Ovary (tissue), 9 donors: Measurements from ENCODE around the gene MTCH1. TPM values are rescaled to one million over a fixed set of nuclear protein-coding genes. Genes with fewer than 3 reads are reported as not detected.

Experiments used
- DNase-seq, 5 donors: peaks; one replicate each; pipeline ENCODE4 v3.0.0-alpha.2; 2019 to 2020
- H3K27ac ChIP-seq, 2 donors: fragments of 200-600 bp; one replicate each; pipeline versions ENCODE4 v1.5.1 to v1.8.0; 2019 to 2022
- H3K27me3 ChIP-seq: fragments of 200-600 bp; one replicate; pipeline ENCODE4 v1.8.0; 2022
- H3K36me3 ChIP-seq: fragments of 200-600 bp; sonication (generic); one replicate; pipeline ENCODE4 v1.5.1; 2019
- H3K4me1 ChIP-seq: one replicate; pipeline ENCODE4 v1.8.1; 2013; ENCODE audit warnings: mild to moderate bottlenecking, moderate library complexity; ENCODE audit not compliant: insufficient read depth
- H3K4me3 ChIP-seq: fragments of 200-600 bp; sonication (generic); one replicate; pipeline ENCODE4 v1.5.1; 2017
- H3K9me3 ChIP-seq, 2 donors: fragments of 200-600 bp in 1 of 2; sonication (generic) in 1 of 2; one replicate each; pipeline versions ENCODE4 v1.5.1 to v1.8.1; 2013 to 2019; ENCODE audit warnings: mild to moderate bottlenecking in 1 of 2, moderate library complexity in 1 of 2
- EP300 ChIP-seq: sonication (generic); formaldehyde crosslinking; IDR thresholded peaks from one replicate; pipeline ENCODE4 v1.6.1; 2017; ENCODE audit warnings: antibody characterized with exemption
- POLR2A ChIP-seq: fragments of 450-650 bp; IDR thresholded peaks from one replicate; pipeline ENCODE4 v1.6.1; 2017; ENCODE audit warnings: antibody characterized with exemption, mild to moderate bottlenecking, moderate library complexity
- WGBS, 3 donors: extraction: QIAGEN DNeasy Blood & Tissue Kit in 1 of 3; methylation state at CpG; one replicate each; pipeline versions ENCODE4 v1.1.5 to v1.1.7; 2013 to 2017; 5-methylcytosine and 5-hydroxymethylcytosine counted together
- intact Hi-C, 4 donors: fragments of 100-400 bp; cut with DNase I; formaldehyde crosslinking; loops; one replicate each; pipeline versions ENCODE4 v1.11.0 to v1.15.1; 2022 to 2023
- polyA plus RNA-seq, 2 donors: library from polyadenylated mRNA; stranded (reverse); fragments of 200-250 nt in 1 of 2; fragments of 350-450 nt in 1 of 2; fragmentation: Illumina TruSeq in 1 of 2; extraction: RNeasy Lipid Tissue Mini Kit (QIAGEN cat#74804) in 1 of 2; gene quantifications; one replicate each; pipeline ENCODE4 v1.2.3, GENCODE V29; 2013 to 2014
- total RNA-seq, 7 donors: library from RNA; depleted of rRNA in 2 of 7; stranded (reverse); fragments of >200 nt in 2 of 7; fragmentation: NEBNext Ultra II Directional in 3 of 7; extraction: Animal tissue kit (Norgen Biotek cat#: 25700) in 3 of 7; gene quantifications; one replicate each; pipeline versions ENCODE4 v1.1.0 to v1.2.4, GENCODE V29; 2016 to 2023
- TF ChIP-seq, protein P1 (sequence below), 3 donors: fragments of 450-650 bp in 2 of 3; fragments of 200-600 bp in 1 of 3; IDR thresholded peaks; one replicate each; pipeline versions ENCODE4 v1.5.1 to v1.8.0; 2016 to 2022; ENCODE audit warnings: antibody characterized with exemption in 3 of 3, mild to moderate bottlenecking in 1 of 3
- donor health status: DM: no; HTN: no; CAD: no; lungs with moderate emphysema.
- donor health status: DM: no; HTN: no; CAD: no.
- donor health status: Bipolar disorder and iron deficiency.
- donor health status: DM: yes; HTN: yes; CAD: no.
- donor health status: DM: no; HTN: no; CAD: no.
- donor health status: DM: yes; HTN: yes; CAD: no.

Gene MTCH1
- total and polyA plus RNA-seq, 9 donors, result 114 to 223 (median 180) TPM

DNA sequence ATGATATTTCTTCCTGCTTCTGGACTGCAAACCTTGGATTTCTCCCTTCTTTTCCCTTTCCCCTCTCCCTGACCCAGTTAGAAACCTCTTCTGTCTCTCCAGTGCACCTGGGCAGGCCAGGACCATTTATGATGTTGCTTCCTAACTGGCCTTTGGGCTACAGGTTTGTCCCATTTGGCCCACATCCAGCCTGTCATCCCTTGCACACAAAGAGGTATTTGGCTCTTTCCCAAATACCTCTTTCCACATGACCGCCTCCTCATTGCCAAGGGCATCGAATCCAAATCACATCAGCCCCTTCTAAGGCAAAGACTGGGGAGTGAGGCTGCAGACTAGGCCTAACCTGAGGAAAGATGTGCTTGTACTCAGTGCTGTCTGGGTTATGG is 33.1 kb upstream of the MTCH1 start:
- no peaks in the 10 kb centered on the region for H3K4me1 ChIP-seq
- no peaks in the 10 kb centered on the region for H3K9me3 ChIP-seq
- H3K27ac ChIP-seq, result no peak overlapping the region
- H3K36me3 ChIP-seq, result no peaks in the 10 kb centered on the region
- no peaks in the 10 kb centered on the region for H3K27me3 ChIP-seq
- H3K4me3 ChIP-seq, result no peak overlapping the region
- 35 to 54% (median 52%) methylated on average over 2 of the region's 2 CpGs for WGBS, 3 donors
- TF ChIP-seq EP300, result no peak
- no peak for TF ChIP-seq POLR2A
- TF ChIP-seq, protein P1, sequence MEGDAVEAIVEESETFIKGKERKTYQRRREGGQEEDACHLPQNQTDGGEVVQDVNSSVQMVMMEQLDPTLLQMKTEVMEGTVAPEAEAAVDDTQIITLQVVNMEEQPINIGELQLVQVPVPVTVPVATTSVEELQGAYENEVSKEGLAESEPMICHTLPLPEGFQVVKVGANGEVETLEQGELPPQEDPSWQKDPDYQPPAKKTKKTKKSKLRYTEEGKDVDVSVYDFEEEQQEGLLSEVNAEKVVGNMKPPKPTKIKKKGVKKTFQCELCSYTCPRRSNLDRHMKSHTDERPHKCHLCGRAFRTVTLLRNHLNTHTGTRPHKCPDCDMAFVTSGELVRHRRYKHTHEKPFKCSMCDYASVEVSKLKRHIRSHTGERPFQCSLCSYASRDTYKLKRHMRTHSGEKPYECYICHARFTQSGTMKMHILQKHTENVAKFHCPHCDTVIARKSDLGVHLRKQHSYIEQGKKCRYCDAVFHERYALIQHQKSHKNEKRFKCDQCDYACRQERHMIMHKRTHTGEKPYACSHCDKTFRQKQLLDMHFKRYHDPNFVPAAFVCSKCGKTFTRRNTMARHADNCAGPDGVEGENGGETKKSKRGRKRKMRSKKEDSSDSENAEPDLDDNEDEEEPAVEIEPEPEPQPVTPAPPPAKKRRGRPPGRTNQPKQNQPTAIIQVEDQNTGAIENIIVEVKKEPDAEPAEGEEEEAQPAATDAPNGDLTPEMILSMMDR (IDR thresholded peaks at IDR 0.05), result no peak
- intact Hi-C loops, result loop anchor here (5.0 to 10.0 kb wide), 4 partner anchors 132 to 254 kb away; partner anchors contain the start of gene C6orf89 (in 2 of the 4)
- DNase-seq, result no peak

DNA sequence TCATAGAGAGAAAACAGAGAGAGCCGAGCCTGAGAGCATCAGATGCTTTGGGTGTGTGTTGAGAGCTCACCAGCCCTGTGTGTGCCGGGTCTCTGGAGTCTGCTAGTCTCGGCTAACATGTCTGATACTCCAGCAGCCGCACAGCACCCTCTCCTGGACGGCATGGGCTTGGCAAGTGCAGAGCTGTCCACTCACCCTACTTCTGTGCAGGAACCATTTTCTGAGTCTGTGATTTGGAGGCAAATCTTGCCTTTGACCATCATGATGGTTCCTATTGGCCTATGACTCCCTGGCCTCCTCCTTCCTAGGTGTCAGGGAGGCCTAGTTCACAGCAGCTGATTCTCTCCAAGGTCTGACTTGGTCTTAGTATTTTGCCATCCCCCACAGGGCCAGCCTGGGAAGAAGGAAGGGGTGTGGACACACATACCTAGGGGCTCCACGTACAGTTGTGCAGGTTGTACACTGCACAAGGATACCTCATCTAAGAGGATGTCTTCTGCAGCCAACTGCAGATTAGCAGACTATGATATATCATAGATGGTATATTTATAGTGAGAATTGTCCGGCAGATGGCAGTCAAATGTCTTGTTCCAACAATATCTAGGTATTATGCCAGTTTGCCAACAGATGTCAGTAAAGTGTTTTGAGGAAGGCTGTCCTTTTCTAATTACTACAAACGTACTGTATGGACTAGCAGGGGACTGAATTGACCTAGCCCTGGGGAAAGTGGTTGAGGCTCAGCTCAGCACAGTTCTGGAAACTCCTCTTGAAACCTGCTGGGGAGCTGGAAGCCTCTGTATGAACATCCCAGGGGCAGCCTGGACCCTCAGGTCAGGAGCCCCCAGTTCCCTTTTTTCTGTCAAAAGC is 32.4 kb upstream of the MTCH1 start:
- intact Hi-C loops, result loop anchor here (5.0 to 10.0 kb wide), 4 partner anchors 131 to 254 kb away; partner anchors contain the start of gene C6orf89 (in 2 of the 4)
- TF ChIP-seq POLR2A (no peak), EP300 (no peak)
- TF ChIP-seq, protein P1 (IDR thresholded peaks at IDR 0.05), result peak; percentile 70 to 81 (median 80)

DNA sequence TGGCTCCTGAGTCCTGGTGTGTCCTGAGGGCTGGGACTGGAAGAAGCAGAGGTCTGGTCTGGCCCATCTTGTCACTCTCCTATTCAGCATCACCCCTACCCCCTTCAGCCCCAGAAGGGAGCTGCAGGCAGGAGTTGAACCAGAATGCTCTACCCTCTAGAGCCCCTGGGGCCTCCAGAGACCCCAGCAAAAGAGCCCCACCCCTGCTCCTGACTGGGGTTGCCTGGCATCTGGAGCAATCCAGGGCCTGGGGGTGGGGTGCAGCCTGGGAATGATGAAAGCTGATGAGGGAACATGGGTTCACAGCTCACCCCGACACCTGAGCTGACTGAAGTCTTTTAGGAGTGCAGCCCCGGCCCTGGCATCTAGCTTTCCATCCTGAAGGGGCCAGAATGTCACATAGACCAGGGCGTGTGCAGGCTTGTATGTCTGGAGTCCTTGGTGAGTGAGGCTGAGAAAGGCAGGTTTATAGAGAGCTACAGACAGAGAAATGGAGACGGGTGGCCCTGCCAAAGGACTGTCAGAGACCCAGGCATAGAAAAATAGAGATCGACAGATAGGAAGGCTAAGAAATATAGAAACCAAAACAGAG is 31.7 kb upstream of the MTCH1 start:
- no peak overlapping the region for H3K27ac ChIP-seq
- intact Hi-C loops, result loop anchor here (5.0 to 10.0 kb wide), 4 partner anchors 130 to 253 kb away; partner anchors contain the start of gene C6orf89 (in 2 of the 4)
- H3K9me3 ChIP-seq, result no peaks in the 10 kb centered on the region
- DNase-seq, result no peak
- TF ChIP-seq EP300 (no peak), POLR2A (no peak)
- TF ChIP-seq, protein P1 (IDR thresholded peaks at IDR 0.05), result no peak
- no peaks in the 10 kb centered on the region for H3K4me1 ChIP-seq
- WGBS, 3 donors, result 58 to 65% (median 60%) methylated on average over 5 of the region's 5 CpGs
- H3K4me3 ChIP-seq, result no peak overlapping the region
- H3K27me3 ChIP-seq, result no peaks in the 10 kb centered on the region
- no peaks in the 10 kb centered on the region for H3K36me3 ChIP-seq

More for the DNA sequence above, 32.4 kb upstream of the MTCH1 start:
- Histone ChIP-seq H3K4me1 (no peaks in the 10 kb centered on the region), H3K4me3 (no peak overlapping the region), H3K36me3 (no peaks in the 10 kb centered on the region), H3K27ac (no peak overlapping the region), H3K9me3 (no peaks in the 10 kb centered on the region), H3K27me3 (no peaks in the 10 kb centered on the region)
- peak; percentile 89 to 94 (median 91) for DNase-seq
- WGBS, 3 donors, result 6 to 13% (median 6%) methylated on average over 8 of the region's 8 CpGs

DNA sequence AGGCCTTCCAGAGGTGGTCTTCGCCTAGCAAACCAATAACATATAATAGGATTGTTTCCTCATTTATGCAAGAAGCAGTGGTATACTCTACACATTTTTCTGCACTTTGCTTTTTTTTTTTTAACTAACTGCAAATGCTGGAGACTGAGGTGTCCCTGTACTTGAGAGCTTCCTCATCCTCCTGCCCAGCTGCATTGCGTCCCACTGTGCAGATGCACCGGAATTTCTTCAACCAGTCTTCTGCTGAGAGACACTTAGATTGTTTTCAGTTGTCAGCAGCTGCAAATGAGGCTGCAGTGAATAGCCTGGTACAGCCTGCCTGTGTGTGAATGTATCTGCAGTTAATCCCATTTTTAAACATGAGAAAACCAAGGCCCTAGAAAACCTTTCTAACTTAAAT is 31.0 kb upstream of the MTCH1 start:
- WGBS, 3 donors, result 71 to 76% (median 72%) methylated on average over 3 of the region's 3 CpGs
- intact Hi-C loops, result loop anchor here (5.0 to 10.0 kb wide), 4 partner anchors 130 to 252 kb away; partner anchors contain the start of gene C6orf89 (in 2 of the 4)
- no peaks in the 10 kb centered on the region for H3K36me3 ChIP-seq

More for the DNA sequence above, 31.0 kb upstream of the MTCH1 start:
- Histone ChIP-seq H3K27me3 (no peaks in the 10 kb centered on the region), H3K4me1 (no peaks in the 10 kb centered on the region), H3K9me3 (no peaks in the 10 kb centered on the region), H3K27ac (no peak overlapping the region), H3K4me3 (no peak overlapping the region)
- DNase-seq, result no peak
- TF ChIP-seq, protein P1 (IDR thresholded peaks at IDR 0.05), result no peak
- TF ChIP-seq POLR2A (no peak), EP300 (no peak)
